ENCODE data around the gene BDNF.

DNA sequence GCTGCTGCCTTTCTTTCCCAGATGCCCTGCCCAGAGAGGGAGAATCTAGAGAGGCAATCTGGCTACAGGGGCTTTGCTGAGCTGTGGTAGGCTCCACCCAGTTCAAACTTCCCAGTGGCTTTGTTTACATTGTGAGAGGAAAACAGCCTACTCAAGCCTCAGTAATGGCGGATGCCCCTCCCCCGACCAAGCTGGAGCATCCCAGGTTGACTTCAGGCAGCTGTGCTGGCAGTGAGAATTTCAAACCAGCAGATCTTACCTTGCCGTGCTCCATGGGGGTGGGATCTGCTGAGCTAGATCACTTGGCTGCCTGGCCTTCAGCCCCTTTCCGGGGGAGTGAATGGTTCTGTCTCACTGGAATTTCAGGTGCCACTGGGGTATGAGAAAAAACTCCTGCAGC, 12.2 kb downstream of the BDNF start:
- TF ChIP-seq, protein P1, sequence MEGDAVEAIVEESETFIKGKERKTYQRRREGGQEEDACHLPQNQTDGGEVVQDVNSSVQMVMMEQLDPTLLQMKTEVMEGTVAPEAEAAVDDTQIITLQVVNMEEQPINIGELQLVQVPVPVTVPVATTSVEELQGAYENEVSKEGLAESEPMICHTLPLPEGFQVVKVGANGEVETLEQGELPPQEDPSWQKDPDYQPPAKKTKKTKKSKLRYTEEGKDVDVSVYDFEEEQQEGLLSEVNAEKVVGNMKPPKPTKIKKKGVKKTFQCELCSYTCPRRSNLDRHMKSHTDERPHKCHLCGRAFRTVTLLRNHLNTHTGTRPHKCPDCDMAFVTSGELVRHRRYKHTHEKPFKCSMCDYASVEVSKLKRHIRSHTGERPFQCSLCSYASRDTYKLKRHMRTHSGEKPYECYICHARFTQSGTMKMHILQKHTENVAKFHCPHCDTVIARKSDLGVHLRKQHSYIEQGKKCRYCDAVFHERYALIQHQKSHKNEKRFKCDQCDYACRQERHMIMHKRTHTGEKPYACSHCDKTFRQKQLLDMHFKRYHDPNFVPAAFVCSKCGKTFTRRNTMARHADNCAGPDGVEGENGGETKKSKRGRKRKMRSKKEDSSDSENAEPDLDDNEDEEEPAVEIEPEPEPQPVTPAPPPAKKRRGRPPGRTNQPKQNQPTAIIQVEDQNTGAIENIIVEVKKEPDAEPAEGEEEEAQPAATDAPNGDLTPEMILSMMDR (IDR thresholded peaks at IDR 0.05; ENCODE audit: low read depth, low read length, missing input control), result no peak
- TF ChIP-seq RAD21 (IDR thresholded peaks at IDR 0.05) (no peak), ZBTB33 (IDR thresholded peaks at IDR 0.05) (no peak), JUND (IDR thresholded peaks at IDR 0.05) (no peak), REST (IDR thresholded peaks at IDR 0.05) (no peak), YY1 (IDR thresholded peaks at IDR 0.05) (no peak)
- TF ChIP-seq, protein P2, sequence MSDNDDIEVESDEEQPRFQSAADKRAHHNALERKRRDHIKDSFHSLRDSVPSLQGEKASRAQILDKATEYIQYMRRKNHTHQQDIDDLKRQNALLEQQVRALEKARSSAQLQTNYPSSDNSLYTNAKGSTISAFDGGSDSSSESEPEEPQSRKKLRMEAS (IDR thresholded peaks at IDR 0.05), result no peak

Data from liver (tissue), 3 donors.